Measurements from ENCODE around the gene PDZD4.

The PDZD4 gene

GRCh38 chrX:153784325-153784967 is 45.9 kb downstream of the PDZD4 start:
- no peak for DNase-seq (ENCODE audit: low read depth)

- DNase-seq (ENCODE audit: low read depth): no peak
Measured at GRCh38 chrX:153783378-153784013, 46.8 kb downstream of the PDZD4 start.

GRCh38 chrX:153782871-153783270 is 47.5 kb downstream of the PDZD4 start:
- no peak for DNase-seq (ENCODE audit: low read depth)

- no peak for DNase-seq (ENCODE audit: low read depth)
Measured at GRCh38 chrX:153782313-153782712, 48.0 kb downstream of the PDZD4 start.

DNA sequence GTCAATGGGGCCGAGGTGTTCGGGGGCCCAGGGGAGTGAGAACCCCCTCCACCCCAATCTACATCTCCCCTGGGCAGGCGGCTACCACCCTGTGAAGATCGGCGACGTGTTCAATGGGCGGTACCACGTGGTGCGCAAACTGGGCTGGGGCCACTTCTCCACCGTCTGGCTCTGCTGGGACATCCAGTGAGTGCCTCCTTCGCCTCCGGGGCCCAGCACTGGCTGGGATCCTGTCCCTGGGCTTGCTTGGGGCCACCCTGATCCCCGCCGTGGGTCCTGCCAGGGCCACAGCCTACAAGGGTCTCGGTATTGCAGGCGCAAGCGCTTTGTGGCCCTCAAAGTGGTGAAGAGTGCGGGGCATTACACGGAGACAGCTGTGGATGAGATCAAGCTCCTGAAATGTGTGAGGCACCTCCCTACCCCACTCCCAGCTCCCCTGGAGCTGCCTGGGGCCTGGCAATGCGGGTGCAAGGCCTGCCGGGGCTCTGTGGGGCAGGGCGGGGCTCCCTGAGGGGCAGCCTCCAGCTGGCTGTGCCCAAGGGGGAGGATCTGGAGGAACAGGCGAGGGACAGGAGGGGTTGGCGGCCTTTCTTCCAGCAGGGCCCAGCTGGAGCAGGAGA is 48.8 kb downstream of the PDZD4 start:
- no peak for DNase-seq (ENCODE audit: low read depth)

DNA sequence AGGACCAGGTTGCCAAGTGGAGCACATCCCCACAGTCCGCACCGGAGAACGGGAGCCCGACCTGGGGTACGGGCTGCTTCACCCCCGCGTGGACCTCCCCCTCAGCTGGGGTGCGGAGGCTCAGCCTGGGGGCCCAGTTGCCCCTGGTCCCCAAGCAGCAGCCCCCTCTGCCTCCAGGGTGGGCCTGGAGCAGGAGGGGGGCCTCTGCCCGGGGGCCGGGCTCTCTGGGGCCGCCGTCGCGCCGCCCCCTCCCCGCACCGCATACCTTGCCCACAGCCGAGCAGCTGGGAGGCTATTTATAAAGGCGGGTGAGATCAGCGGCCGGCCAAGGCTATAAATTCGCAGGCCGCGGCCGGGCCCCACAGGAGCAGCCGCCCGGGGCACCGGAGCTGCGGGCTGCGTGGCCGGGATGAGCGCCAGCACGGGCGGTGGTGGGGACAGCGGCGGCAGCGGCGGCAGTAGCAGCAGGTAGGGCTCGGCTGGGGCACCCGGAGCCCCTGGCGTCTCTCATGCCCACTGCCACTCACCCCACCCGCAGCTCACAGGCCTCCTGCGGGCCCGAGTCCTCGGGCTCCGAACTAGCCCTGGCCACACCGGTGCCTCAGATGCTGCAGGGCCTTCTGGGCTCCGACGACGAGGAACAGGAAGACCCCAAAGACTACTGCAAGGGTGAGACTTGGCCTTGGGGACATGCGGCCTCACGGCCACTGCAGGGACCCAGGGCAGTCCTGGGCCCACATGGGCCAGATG is 49.5 kb downstream of the PDZD4 start, which contains the start of gene SRPK3:
Gene SRPK3, plus strand, starts transcription at position 364 of the 750 bp plus-strand sequence. Its CDS starts 46 bp downstream, at position 410.
- no peak for DNase-seq (ENCODE audit: low read depth)

- DNase-seq (ENCODE audit: low read depth): no peak
Measured at GRCh38 chrX:153779891-153780677, 50.3 kb downstream of the PDZD4 start.

DNA sequence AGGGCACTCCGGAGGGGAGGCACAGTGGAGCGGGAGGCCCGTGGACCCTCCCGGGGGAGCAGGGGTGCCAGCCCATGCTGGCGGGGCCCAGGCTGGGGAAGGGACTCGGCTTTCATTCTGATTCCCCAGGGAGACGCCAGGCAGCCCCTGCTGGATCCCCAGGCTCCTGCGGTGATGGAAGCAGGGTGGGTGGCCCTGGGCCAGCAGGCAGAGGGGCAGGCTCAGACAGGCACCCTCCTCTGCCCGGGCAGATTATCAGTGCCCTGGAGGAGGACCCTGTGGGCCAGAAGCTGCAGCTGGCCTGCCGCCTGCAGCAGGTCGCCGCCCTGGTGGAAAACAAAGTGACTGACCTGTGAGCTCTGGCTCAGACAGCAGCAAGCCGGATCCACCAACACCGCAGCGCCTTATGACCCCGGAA is 51.7 kb downstream of the PDZD4 start:
- DNase-seq (ENCODE audit: low read depth): no peak

- no peak for DNase-seq (ENCODE audit: low read depth)
Measured at GRCh38 chrX:153778181-153778580, 52.2 kb downstream of the PDZD4 start.

DNA sequence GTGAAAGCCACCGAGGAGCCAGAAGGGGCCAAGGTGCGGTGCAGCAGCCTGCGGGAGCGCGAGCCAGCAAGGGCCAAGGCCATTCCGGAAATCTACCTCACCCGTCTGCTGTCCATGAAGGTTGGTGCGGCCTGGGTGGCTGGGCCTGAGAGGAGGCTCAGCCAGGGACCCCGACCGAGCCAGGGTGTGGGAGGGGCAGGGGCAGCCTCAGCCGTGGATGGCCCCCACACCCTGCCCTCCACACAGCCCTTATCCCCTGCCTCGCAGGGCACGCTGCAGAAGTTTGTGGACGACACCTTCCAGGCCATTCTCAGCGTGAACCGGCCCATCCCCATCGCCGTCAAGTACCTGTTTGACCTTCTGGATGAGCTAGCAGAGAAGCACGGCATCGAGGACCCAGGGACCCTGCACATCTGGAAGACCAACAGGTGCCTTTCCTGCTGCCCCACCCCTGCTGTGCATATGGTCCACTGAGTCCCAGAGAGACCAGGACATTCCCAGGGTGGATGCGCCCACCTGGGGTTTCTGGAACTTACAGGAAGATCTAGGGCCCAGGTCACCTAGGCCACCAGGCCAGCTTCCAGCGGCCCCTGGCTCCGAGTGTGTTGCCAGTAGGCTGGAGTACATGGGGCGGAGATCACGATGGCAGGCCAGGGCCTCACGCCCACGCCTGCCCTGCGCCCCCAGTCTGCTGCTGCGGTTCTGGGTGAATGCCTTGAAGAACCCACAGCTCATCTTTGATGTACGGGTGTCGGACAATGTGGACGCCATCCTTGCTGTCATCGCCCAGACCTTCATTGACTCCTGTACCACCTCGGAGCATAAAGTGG is 52.9 kb downstream of the PDZD4 start:
- no peak for DNase-seq (ENCODE audit: low read depth)

GRCh38 chrX:153776611-153777045 is 53.7 kb downstream of the PDZD4 start:
- DNase-seq (ENCODE audit: low read depth): no peak

- DNase-seq (ENCODE audit: low read depth): no peak
Measured at GRCh38 chrX:153776120-153776599, 54.2 kb downstream of the PDZD4 start.

DNA sequence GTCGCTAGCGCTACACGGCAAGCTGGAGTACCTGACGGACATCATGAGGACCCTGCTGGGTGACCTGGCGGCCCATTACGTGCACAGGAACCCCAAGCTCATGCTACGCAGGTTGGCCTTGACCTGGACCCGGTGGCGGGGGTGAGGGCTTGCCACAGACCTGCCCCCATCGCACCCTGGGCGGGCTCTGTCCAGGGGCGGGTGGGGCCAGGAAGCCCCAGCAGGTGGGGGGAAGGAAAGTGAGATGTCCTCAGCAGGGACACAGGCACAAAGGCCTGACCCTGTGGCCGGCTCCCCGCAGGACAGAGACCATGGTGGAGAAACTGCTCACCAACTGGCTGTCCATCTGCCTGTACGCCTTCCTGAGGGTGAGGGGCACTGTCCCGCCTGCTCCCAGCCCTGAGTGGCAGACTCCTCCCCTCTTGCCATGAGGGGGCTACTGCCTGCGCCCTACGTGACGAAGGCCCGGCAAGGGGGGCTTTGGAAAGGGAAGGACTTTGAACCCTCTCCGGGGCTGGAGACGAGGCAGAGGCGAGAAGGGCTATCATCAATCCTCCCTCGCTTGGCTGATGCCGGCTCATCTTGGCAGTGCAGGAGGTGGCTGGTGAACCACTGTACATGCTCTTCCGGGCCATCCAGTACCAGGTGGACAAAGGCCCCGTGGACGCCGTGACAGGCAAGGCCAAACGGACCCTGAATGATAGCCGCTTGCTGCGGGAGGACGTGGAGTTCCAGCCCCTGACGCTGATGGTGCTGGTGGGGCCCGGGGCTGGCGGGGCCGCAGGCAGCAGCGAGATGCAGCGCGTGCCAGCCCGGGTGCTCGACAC is 54.8 kb downstream of the PDZD4 start:
- no peak for DNase-seq (ENCODE audit: low read depth)

- no peak for DNase-seq (ENCODE audit: low read depth)
Measured at GRCh38 chrX:153774576-153775292, 55.6 kb downstream of the PDZD4 start.

- no peak for DNase-seq (ENCODE audit: low read depth)
Measured at GRCh38 chrX:153773741-153774575, 56.4 kb downstream of the PDZD4 start.

- DNase-seq (ENCODE audit: low read depth): no peak
Measured at GRCh38 chrX:153773218-153773611, 57.1 kb downstream of the PDZD4 start.

GRCh38 chrX:153772316-153773217 is 57.8 kb downstream of the PDZD4 start:
- DNase-seq (ENCODE audit: low read depth): no peak

Data from stimulated activated CD8-positive, alpha-beta memory T cell treated with anti-CD3 and anti-CD28 coated beads, Interleukin-12 subunit alpha, Interleukin-12 subunit beta, amount 100 ng/mL, for 1 hour (primary cell).